Measurements from ENCODE around the gene CXCL5. TPM values are rescaled to one million over a fixed set of nuclear protein-coding genes. Genes with fewer than 3 reads are reported as not detected.
A peak's percentile ranks its signal among the peaks of the same experiment; 100 is the strongest.

CXCL5 gene
- under 1 TPM in 2 of 4 donors, not detected in 2; 0.23 to 0.70 TPM for total RNA-seq

DNA sequence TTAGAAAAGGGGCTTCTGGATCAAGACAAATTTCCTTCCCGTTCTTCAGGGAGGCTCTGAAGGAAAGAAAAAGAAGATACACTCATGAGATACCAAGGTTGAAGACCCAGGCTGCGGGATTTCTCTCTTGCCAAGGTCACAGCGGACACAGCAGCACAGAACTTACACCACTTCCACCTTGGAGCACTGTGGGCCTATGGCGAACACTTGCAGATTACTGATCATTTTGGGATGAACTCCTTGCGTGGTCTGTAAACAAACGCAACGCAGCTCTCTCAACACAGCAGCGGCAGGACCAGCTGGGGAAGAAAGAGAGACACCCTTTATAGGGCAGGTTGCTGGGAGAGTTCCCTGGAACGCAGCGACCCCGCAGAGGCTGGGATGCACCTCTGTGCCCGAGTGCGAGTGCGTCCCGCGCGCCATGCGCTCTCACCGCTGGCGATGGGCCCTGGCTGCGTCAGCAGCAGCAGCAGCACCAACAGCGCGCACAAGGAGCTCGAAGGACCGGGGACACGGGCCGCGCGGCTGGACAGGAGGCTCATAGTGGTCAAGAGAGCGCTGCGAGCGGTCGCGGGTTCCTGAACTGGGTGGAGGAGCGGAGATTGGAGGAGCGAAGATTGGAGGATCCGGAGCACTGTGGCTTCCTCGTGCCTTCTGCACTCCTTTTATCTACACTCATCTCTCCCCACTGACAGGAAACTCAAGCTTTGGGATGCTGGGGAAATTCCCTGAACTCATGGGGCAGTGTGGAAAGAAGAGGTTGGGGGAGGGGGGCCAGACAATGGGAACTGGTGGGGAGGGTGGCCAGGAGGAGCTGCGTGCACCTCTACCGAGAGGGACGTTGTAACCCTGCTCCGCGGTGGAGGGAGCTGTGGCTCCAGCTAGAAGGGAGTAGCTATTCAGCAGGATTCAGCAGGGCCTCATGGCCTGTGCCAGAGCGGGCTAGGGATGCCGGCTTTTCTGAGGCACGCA is at the start of gene CXCL5:
Gene CXCL5 (minus strand): TSS at position 638 of the 972 bp plus-strand sequence. CDS start 96 bp downstream, at position 542.
- DNase-seq = no peak
- H3K27ac ChIP-seq = no peak within 1 kb of the TSS
- H3K36me3 ChIP-seq = no peaks in the 10 kb centered on the region
- peak within 1 kb of the TSS in 2 of 4 donors; percentile 26 to 50 for H3K4me3 ChIP-seq
- TF ChIP-seq, protein P1, sequence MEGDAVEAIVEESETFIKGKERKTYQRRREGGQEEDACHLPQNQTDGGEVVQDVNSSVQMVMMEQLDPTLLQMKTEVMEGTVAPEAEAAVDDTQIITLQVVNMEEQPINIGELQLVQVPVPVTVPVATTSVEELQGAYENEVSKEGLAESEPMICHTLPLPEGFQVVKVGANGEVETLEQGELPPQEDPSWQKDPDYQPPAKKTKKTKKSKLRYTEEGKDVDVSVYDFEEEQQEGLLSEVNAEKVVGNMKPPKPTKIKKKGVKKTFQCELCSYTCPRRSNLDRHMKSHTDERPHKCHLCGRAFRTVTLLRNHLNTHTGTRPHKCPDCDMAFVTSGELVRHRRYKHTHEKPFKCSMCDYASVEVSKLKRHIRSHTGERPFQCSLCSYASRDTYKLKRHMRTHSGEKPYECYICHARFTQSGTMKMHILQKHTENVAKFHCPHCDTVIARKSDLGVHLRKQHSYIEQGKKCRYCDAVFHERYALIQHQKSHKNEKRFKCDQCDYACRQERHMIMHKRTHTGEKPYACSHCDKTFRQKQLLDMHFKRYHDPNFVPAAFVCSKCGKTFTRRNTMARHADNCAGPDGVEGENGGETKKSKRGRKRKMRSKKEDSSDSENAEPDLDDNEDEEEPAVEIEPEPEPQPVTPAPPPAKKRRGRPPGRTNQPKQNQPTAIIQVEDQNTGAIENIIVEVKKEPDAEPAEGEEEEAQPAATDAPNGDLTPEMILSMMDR (IDR thresholded peaks at IDR 0.05) = no peak
- no peak for TF ChIP-seq POLR2A (IDR thresholded peaks at IDR 0.05)
- H3K9me3 ChIP-seq = no peaks in the 10 kb centered on the region
- WGBS, 2 donors = 25 to 47% methylated on average over 11 to 34 of the region's 46 CpGs
- intact Hi-C loops (cut with DNase I) = no loop called here
- peaks cover 0 to 27% (median 0%) of the 10 kb centered on the region in 4 donors for H3K27me3 ChIP-seq
- peaks cover 0 to 8% (median 0%) of the 10 kb centered on the region in 3 donors for H3K4me1 ChIP-seq

DNA sequence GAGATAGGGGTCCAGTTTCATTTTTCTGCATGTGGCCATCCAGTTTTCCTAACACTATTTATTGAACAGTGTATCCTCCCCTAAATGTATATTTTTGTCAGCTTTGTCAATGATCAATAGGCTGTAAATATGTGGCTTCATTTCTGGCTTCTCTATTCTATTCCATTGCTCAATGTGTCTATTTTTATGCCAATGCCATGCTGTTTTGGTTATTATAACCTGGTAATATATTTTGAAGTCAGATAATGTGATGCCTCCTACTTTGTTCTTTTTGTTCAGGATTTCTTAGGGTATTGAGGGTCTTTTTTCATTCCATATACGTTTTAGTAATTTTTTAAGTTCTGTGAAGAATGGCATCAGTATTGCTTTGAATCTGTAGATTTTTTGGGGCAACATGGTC is 48.7 kb upstream of the CXCL5 start:
- WGBS, 2 donors = 65 to 70% methylated on average over 1 of the region's 1 CpG
- no peak for DNase-seq
- Histone ChIP-seq H3K4me1 (no peaks in the 10 kb centered on the region), H3K36me3 (no peaks in the 10 kb centered on the region), H3K4me3 (no peak overlapping the region), H3K9me3 (peaks cover 0 to 8% (median 0%) of the 10 kb centered on the region in 3 donors), H3K27ac (no peak overlapping the region), H3K27me3 (no peaks in the 10 kb centered on the region)
- no peak for TF ChIP-seq POLR2A (IDR thresholded peaks at IDR 0.05)
- TF ChIP-seq, protein P1 (IDR thresholded peaks at IDR 0.05) = no peak
- intact Hi-C loops (cut with DNase I) = no loop called here

DNA sequence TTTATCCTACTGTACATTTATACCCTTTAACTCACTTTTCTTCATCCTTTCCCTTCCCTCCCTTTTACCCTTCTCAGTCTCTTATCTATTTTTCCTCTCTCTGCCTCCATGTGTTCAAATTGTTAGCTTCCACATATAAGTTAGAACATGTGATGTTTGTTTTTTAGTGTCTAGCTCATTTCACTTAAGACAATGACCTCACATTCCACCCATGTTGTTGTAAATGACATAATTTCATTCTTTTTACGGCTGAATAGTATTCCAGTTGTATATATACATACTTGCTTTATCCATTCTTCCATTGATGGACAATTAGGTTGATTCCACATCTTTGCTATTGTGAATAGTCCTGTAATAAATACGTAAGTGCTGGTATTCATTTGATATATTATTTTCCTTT is 47.3 kb upstream of the CXCL5 start:
- no peak for TF ChIP-seq POLR2A (IDR thresholded peaks at IDR 0.05)
- TF ChIP-seq, protein P1 (IDR thresholded peaks at IDR 0.05) = no peak
- whole genome bisulfite sequencing, 2 donors = 87 to 89% methylated on average over 2 of the region's 2 CpGs
- no peak for DNase-seq

DNA sequence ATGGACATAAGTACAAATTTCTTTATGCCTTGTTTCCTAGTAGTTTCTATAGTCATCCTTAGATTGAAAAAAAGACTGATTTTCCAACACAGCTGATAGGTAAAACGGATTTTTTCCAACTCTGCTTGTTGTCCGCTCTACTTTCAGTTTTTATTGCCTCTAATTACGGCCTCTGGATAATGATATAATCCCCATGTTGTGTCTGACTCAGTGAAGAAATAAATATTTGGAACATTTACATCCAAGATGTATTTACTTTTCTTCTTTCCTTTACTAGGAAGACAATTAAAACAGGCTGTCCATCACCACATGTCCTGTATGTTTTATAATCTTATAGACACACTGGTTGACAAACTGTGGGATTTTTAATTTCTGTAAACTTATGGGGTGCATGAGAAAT is 46.8 kb upstream of the CXCL5 start:
- no peak for DNase-seq
- H3K4me3 ChIP-seq = no peak overlapping the region
- intact Hi-C loops (cut with DNase I) = no loop called here
- peaks cover 0 to 8% (median 0%) of the 10 kb centered on the region in 3 donors for H3K9me3 ChIP-seq
- H3K4me1 ChIP-seq = no peaks in the 10 kb centered on the region
- no peaks in the 10 kb centered on the region for H3K27me3 ChIP-seq
- 55 to 69% methylated on average over 3 of the region's 3 CpGs for whole genome bisulfite sequencing, 2 donors
- no peak overlapping the region for H3K27ac ChIP-seq
- no peaks in the 10 kb centered on the region for H3K36me3 ChIP-seq
- TF ChIP-seq, protein P1 (IDR thresholded peaks at IDR 0.05) = no peak
- no peak for TF ChIP-seq POLR2A (IDR thresholded peaks at IDR 0.05)

More for the DNA sequence above, 47.3 kb upstream of the CXCL5 start:
- no peaks in the 10 kb centered on the region for H3K27me3 ChIP-seq
- no peaks in the 10 kb centered on the region for H3K4me1 ChIP-seq
- no peaks in the 10 kb centered on the region for H3K36me3 ChIP-seq
- intact Hi-C loops (cut with DNase I) = no loop called here
- H3K4me3 ChIP-seq = no peak overlapping the region
- H3K27ac ChIP-seq = no peak overlapping the region
- H3K9me3 ChIP-seq = peaks cover 0 to 8% (median 0%) of the 10 kb centered on the region in 3 donors

DNA sequence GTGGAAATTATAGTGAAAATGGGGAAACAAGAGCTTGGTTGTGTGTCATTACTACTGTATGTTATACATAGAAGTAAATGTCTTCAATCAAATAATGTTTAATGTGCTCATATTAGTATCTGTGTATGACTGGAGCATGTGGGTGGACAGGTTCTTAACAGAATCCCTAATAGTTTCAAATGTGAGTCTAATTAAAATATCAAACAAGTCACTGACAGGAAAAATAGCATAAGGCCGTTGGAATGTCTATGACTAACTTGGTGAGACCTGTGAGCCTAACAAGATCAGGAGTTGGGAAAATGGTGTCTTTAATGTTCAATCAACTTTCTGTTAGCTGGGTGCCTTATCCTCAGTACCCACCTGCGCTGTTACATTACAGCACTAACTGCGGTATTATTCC is 46.2 kb upstream of the CXCL5 start:
- 73 to 83% methylated on average over 3 of the region's 3 CpGs for WGBS, 2 donors
- no peak overlapping the region for H3K4me3 ChIP-seq
- intact Hi-C loops (cut with DNase I) = no loop called here
- no peak overlapping the region for H3K27ac ChIP-seq
- TF ChIP-seq POLR2A (IDR thresholded peaks at IDR 0.05) = no peak
- TF ChIP-seq, protein P1 (IDR thresholded peaks at IDR 0.05) = no peak
- no peaks in the 10 kb centered on the region for H3K36me3 ChIP-seq
- H3K9me3 ChIP-seq = peaks cover 0 to 8% (median 0%) of the 10 kb centered on the region in 3 donors
- H3K4me1 ChIP-seq = peaks cover 0 to 1% (median 0%) of the 10 kb centered on the region in 3 donors
- DNase-seq = no peak
- H3K27me3 ChIP-seq = no peaks in the 10 kb centered on the region
